CD4-positive, alpha-beta T cell treated with Interleukin-6 at 100 ng/mL for 8 hours (primary cell): ENCODE measurements around the gene JAML.

ENCODE experiments used
- DNase-seq: peaks from one replicate; pipeline ENCODE4 v3.0.0-alpha.2; 2020; ENCODE audit warnings: mixed read lengths, low spot score

Gene JAML, protein sequence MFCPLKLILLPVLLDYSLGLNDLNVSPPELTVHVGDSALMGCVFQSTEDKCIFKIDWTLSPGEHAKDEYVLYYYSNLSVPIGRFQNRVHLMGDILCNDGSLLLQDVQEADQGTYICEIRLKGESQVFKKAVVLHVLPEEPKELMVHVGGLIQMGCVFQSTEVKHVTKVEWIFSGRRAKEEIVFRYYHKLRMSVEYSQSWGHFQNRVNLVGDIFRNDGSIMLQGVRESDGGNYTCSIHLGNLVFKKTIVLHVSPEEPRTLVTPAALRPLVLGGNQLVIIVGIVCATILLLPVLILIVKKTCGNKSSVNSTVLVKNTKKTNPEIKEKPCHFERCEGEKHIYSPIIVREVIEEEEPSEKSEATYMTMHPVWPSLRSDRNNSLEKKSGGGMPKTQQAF

DNA sequence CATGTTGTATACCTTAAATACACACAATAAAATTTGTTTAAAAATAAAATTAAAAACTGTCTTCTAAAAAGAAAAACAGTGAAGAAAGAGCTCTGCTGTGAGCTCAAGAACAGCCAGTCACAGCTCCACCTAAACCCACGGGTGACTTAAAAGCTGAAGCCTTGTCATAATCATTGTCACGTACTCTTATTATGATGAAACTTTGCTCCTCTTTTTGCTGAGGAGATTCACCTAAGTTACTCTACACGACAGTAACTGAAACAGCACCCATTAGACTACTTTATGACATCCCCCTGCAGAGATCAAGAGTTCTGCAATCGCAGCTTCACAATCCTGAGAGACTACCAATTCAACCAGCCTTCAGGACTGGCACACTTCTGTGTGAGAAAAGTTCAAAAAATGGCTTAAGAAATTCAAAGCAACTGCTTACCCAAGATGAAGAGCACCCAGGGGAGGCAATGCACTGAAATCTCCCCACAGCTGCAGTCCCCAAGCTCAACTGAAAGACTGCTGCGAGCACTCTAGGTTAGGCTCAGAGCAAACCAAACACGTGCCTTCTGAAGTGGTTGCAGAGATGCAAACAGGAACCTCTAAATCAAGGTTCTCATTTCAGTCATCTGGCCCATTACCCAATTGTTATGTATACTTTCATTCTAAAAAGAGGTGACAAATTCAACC is at the start of gene JAML:
Gene JAML, minus strand, starts transcription at position 501 of the 678 bp plus-strand sequence. CDS start 10,145 bp downstream, outside the sequence.
- peak; percentile 86 for DNase-seq

DNA sequence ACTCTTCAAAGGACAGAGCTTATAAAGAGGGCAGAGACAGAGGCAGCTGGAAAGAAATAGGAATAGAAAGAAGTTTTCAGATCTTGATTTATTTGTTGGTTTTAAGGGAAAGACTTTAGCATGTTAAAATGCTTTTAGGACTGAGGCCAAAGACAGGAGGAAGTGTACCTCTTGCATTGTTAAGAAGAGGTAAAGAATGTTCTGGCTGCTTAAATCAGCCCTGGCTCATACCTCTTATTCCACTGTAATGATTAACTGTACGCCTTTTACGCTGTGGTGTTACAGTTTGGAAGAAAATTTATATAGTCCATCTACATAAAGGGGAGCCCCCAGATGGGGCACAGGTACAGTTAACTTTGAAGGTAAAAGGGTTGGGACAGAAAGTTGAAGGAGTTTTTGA is 49.4 kb upstream of the JAML start:
- DNase-seq = no peak

DNA sequence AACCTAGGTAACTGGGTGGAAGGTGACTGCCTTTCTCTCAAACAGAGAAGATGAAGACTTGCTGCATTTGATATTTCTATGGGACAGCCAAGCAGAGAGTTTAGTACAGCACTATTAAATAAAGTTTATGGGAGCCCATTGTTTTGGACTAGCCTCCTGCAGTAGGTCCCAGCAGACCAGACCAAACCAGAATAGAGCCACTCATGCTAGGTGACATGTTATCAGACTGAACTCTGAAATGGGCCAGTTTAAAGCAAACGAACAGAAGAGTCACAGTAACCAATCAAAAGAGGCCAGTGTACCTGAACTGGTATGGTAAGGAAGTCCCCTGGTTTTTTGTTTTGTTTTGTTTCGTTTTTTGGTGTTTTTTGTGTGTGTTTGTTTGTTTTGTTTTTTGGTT is 47.2 kb upstream of the JAML start:
- DNase-seq = no peak

DNA sequence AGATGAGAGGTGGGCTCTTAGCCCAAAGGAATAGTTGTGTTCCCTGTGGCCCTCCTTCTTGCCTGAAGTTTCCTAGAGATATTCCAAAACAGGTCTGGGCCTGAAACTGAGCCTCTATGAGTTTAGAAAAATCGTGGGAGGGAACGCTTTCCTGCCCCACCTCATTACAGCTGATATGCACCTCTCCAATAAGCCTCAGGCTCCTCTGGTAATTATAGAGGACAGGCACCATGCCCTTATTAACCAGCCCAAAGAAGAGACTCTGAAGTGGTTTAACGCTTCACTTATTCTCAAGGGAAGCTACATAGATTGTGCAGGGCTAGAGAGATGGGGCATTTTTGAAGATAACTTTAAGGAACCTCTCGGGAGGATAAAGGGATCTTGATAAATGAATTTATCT is 42.7 kb upstream of the JAML start:
- no peak for DNase-seq

DNA sequence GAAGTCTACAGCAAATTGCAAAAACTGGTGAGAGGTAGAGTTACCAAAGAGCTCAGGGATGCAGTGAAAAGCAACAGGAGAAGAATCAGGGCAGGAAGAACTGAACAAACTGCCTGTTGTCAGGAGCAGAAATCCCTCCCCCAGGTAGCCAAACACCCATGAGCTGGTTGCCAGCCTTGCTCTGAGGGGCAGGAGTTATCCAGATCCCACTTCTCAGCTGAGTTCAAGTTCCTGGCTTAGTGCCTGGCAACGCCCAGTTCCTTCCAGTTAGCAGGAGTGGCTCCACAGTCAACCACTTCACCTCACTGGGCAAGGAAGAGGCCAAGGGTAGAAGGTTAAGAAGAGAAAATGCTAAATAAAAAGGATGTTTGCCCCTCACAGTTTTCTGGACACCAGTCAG is 41.1 kb upstream of the JAML start:
- DNase-seq = no peak

DNA sequence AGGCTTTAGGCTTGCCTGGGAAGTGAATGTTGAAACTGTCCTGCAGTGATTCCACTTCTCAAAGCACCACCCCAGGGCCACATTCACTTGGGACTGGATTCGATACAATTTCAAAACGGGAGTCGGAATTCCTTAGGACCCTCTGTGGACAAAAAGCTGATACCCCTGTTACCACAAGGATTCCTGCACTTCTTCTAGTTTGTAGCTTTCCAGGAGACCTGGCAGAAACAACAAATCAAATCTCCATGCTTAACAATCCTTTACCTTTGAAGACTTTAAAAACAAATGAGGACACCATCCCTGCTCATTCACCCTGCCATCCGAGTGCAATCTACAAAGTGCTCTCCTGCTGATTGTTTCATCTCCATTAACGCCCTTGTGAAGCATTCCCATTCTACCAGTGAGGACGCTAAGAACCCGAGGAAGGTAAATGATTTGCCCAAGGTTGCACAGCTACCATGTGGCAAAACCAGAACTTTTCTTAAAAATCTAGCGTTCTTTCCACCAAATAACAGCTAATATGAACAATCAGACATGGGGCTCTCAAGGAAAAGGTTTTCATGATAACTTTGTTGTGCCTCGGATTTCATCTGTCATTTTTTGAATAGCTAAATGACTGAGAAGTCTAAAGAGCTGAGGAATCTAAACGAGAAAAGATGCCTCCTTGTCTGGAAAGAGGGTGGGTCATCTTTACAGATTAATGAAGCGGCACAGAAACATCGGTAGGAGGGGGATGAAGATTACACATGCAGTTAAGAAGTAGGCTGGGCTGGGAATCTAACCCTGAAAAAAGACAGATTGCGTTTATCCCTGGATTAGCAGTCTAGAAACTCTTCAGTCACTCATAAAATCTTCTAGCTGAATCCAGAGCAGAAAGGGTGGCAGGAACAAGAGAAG is 40.0 kb upstream of the JAML start:
- no peak for DNase-seq

DNA sequence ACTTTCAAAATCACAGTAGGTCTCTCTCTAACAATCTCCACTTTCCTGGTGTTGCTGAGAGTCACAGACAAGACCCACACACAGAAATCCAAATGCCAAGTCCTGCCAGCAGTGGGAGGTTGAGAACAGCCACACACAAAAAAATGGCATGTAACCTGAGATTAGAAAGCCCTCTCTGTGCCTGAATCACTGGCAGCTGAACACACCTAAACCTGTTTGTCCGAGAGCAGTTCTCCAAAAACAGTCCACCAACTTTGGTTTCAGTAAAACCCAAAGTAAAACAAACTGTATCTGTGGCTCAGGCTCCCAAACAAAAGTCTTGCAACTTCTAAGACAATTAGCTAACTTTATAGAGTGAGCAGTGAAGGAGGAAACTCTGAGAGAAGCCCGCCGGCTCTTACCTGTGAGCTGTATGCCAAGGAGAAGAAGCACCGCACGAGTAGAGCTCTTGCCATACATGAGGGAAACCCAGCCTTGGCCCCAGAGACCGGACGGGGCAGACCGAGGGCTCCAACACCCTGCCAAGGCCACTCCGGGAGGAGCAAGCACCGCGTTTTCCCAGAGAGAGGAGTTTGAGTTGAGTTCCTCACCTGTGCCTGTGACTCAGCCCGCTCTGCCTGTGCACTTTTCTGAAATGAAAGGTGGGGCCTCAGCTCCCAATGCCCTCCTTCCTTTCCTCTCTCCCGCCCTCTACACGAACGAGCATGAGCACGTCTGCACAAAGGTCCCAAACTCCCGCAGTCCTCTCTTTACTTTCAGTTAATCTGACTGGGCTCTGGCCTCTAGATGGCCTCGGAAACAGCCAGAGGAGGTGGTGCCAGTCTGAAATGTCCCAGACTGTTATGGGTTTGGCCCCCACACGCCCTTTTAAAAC is 39.1 kb upstream of the JAML start, which contains the start of gene MPZL2:
Gene MPZL2, minus strand, starts transcription at position 603 of the 874 bp plus-strand sequence. Its CDS starts 144 bp downstream, at position 459.
- DNase-seq = no peak

DNA sequence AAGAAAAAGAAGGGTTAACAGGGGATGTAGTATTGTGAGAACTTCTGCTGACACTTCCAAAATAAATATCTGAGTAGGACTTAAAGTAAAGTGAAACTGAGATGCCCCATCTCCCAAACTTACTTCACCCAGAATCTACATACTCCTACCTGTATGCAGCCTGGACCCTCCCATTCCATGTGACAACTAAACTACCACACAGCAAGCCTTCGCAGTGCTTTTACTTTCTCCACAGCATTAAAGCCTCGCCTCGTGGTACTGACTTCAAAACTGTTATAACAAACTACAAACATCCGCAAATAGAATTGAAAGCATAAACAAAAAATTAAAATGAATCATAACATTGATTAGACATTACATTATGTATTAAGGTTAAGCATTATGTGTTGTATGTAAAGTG is 38.3 kb upstream of the JAML start:
- DNase-seq = no peak

DNA sequence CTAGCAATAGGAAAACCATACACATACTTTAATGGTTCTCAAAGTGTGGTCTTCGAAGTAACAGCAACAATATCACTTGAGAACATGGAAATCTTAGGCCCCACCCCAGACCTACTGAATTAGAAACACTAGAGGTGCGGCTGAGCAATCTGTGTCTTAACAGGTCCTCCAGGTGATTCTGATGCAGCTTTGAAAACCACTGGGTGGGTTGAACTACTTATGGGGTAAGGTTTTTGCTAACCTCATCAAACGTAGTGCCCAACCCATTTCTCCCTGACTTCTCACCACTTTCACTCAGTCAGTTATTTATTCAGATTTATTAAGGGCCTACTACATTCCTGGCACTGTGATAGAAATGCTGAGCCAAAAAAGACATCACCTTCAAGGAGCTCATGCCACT is 35.5 kb upstream of the JAML start:
- DNase-seq = no peak

DNA sequence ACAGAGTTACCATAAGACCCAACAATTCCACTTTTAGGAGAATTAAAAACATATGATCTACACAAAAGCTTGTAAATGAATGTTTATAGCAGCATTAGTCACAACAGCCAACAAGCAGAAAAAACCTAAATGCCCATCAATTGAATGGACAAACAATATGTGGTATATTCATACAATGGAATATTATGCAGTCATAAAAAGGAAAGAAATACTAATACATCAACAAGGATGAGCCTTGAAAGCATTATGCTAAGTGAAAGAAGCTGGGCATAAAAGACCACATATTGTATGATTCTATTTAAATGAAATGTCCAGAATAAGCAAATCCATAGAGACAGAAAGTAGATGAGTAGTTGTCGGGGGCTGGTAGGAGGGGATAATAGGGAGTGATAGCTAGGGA is 34.3 kb upstream of the JAML start:
- DNase-seq = no peak

DNA sequence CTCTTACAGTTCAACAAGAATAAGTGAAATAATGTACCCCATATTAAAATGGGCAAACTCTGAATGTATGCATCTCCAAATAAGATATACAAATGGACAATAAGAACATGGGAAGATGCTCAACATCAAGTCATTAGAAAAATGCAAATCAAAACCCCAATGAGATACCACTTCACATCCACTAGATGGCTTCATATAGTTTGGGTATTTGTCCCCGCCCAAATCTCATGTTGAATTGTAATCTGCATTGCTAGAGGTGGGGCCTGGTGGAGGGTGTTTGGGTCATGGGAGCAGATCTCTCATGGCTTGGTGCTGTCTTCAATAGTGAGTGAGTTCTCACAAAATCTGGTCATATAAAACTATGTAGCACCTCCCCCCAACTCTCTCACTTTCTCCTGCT is 33.6 kb upstream of the JAML start:
- DNase-seq = no peak

DNA sequence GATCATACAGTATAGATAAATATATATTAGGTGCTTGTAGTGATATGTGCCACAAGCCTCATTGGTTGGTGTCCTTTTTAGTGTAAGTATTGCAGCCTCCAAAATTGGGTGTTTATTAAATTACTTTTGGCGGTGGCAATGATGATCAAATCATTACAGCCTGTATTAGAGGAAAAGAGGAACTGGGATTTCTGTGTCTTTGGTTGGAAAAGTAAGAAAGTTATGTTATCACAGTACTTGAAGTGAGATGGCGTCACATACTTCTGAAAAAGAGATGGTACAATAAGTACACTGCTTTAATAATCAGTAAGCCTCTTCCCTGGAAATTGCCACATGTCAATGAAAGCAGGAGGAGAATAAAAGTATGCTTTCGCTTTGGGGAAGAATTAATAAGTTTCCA is 27.9 kb upstream of the JAML start:
- no peak for DNase-seq

DNA sequence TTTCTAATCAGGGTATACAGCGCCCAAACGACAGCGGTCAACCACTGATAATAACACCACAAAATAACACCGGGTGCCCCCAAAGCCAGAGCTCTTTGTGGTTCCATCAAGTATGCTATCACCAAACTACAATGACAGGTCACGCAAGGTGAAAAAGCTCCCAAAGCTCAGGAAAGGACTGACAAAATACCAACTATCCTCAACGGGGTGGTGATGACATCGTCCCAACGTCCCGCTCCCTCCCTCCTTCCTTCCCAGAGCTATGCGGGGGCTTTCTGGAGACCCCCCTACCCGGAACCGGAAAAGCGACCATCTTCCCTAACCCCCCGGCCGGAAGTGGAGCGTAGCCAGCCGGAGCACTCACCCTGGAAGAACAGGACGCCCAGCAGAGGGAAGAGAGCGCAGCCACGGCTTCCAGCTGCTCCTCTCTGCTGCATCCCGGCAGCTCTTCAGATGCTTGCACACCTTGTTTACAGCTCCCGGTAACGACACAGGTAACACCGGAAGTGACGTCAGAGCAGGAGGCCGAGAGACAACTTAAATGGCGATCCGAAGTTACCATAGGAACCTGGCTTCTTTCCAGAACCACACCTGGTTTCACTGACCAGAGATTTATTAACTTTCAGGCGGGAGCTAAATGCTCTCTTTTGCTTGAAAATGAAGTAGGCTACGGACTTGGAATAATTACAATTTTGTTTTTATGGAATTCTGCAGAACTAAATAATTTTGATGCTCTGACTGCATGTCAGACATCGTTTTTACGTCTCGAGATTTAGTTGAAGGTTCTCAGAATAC is 27.2 kb upstream of the JAML start, which contains the start of gene MPZL3:
Gene MPZL3, minus strand, starts transcription at position 508 of the 795 bp plus-strand sequence. Its CDS starts 71 bp downstream, at position 437.
- DNase-seq = peak; percentile 89

DNA sequence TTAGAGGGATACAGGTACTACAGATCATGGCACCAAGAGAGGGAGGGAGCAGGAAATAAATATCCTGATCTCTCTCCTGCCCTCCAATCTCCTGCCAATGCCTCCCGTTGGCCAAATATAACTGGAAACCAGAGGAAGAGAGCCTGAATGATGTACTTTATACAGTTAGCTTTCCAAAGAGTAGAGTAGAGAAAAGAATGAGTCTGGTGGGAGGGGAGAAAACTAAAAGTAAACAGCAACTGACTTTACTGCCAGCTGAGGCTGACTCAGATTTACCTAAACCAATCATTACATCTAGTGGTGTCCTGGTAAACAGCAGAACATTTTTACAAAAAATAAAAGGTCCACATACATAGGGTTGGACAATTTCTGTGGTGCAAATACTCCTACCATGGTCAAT is 22.2 kb upstream of the JAML start:
- no peak for DNase-seq

DNA sequence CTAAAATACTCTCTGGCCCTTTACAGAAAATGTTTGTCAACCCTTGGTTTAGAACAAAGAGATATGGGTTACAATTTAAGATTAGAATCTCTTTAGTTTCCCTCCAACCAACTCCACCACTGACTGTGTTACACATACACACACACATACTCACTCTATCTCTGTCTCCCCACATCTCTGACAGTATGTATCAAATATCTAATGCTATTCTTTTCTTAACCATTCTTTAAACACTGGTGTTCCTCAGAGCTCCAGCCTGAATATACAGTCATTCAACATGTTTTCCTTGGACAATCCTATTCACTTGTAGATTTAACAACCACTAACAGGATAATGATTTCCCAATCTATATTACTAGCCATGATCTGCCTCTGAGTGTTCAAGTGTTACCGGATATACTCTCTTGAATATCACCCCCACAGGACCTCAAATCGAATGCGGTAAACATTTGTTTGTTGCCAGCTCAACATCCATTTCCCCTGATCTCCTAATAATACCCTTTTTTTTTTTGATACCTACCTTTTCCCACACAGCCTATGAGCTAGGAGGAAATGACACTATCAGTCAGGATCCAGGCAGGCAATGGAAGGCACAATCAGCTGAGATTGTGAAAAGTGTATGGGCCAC is 21.2 kb upstream of the JAML start:
- no peak for DNase-seq

DNA sequence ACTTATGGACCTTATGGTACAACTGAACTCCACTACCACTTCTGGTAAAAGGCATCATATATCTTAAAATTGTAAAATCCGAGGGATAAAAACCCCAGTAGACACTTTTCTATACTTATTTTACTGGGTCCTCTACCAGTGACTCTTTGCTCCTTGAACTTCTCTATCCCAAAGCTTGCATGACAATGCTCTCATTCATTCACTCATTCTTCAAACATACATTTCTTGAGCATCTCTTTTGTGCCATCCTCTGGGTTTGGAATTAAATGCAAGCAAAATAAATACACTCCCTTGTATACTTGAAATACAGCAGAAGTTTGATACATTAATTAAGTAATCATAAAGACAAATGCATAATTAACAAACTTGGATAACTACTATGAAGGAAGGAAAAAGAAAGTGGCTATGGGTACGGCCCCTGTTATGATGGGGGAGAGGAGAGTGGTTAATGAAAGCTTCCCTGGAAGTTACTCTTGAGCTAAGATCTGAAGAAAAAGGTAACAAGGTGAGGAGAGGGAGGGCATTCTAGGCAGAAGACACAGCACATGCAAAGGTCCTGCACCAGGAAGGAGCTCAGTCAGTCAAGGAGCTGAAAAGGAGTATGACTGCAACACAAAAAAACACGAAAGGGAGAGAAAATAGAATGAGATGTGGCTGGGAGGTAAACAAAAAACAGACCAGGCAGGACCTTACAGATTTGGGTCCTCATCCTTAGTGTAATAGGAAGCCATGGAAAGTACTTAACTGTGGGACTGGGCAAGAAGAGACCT is 19.4 kb upstream of the JAML start:
- DNase-seq = no peak

DNA sequence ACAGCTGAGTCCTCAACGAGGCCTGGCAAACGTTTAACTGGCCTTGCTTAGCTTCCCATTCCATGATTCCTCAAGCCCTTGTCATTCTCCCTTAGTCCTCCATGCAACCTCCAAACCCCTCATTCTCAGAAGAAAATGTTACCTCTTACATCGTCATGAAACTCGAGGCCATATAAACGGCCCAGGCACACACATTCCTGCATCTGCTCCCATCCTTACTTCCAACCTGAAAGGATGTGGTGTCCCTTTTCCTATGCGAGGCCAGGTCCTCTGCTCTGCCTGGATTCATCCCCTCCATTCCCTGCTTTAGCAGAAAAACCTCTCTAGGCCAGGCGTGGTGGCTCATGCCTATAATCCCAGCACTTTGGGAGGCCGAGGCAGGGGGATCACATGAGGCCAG is 18.4 kb upstream of the JAML start:
- no peak for DNase-seq

DNA sequence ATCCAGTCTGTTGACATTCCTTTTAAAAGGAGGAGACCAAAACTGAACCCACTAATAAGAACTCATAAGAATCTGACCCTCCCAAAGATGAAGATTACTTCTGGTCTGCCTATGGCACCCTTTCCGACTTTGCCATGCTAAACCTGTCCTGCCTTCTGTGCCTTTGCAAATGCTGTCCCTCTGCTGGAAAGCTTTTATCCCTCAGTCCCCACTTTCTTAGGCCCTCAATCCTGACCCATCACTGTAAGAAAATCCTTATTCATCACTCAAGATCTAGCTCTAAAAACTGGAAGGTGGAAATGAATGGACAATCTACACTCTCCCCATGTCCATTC is 16.9 kb upstream of the JAML start:
- no peak for DNase-seq

DNA sequence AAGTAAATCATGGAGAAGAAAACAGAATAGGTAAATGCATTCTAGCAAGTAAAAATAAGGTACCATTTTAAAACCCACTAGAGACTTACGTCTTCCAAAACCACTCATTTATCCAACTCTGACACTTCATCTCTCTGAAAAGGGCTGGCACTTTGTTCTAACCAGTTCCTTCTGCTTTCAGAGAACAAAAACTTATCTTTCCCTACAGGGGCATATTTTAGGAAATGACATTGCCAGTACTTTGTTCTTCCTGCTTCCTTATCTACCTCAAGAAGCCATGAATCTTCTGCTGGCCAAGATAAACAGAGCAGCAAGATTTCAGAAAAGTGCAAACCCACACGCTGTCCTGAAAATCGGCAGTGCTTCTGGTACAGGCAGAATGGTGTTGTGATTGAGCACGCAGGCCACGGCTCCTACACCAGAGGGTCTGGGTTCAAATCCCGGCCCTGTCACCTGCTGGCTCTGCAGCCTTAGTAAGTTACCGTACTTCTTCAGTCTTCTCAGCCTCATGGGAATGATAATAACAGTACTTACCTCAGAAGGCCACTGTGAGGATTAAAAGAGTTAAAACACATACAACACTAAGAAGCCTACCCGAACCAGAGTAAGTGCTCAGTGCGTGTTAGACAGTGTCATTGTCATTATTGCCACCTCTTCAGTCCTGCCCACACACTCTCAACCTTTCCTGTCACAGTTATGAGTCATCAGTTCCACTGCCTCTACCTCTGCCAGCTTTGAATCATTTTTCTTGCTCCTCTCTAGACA is 16.4 kb upstream of the JAML start:
- DNase-seq = peak; percentile 77
